ENCODE data around the gene PRAC1.

PRAC1 gene

DNA sequence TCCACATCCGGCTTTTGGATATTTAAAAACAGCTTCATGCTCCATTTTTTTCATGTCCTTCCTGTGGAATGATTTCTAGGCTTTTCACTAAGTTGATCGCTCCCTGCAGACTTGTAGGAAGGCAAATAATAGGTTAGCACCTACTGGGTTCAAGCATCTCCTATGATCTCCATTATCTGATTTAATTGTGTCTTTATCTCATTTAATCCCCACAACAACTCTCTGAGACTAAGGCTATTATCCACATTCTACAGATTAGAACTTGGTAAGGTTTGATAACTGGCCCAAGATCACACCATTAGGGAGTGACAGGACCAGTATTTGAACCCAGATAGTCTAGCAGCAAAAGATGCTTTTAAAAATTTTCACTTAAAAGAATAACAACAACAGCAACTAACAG, 50.0 kb downstream of the PRAC1 start:
- no peak for ATAC-seq (ENCODE audit: insufficient read depth, low read depth)
- Histone ChIP-seq H4K20me1 (ENCODE audit: insufficient read depth, low read length) (no peaks in the 10 kb centered on the region), H3K79me2 (ENCODE audit: insufficient read depth, low read length) (no peaks in the 10 kb centered on the region), H3K9me3 (ENCODE audit: insufficient read depth, low read length, severe bottlenecking) (no peaks in the 10 kb centered on the region), H3K4me2 (ENCODE audit: insufficient read depth, low read length) (no peak overlapping the region), H3K4me1 (ENCODE audit: insufficient read depth, low read length) (peaks cover 3% of the 10 kb centered on the region; the same call in 1 of the 2 replicates), H3K4me3 (ENCODE audit: low read depth in 1 of 2, low read length in 2 of 2) (no peak overlapping the region), H3K27me3 (ENCODE audit: insufficient read depth, low read length, poor library complexity) (peaks cover 6% of the 10 kb centered on the region), H3K9ac (ENCODE audit: low read depth, low read length) (no peak overlapping the region), H2AFZ (ENCODE audit: low read depth, low read length) (no peak overlapping the region), H3K27ac (ENCODE audit: low read length) (no peak overlapping the region), H3K36me3 (ENCODE audit: insufficient read depth, low read length) (no peaks in the 10 kb centered on the region)
- DNase-seq, result no peak
- TF ChIP-seq CTCF (IDR thresholded peaks at IDR 0.05; ENCODE audit: borderline replicate concordance, extremely low read depth, low read length, poor library complexity, severe bottlenecking) (no peak), EZH2 (IDR thresholded peaks at IDR 0.05; ENCODE audit: borderline replicate concordance, low read depth, low read length, severe bottlenecking) (no peak)
